Inflammatory macrophage treated with lipopolysaccharide for 4 hours (primary cell): ENCODE results near the gene SLC2A8.

Experiments used
- DNase-seq: peaks from one replicate; pipeline ENCODE4 v3.0.0-alpha.2; 2020

SLC2A8 gene

DNA sequence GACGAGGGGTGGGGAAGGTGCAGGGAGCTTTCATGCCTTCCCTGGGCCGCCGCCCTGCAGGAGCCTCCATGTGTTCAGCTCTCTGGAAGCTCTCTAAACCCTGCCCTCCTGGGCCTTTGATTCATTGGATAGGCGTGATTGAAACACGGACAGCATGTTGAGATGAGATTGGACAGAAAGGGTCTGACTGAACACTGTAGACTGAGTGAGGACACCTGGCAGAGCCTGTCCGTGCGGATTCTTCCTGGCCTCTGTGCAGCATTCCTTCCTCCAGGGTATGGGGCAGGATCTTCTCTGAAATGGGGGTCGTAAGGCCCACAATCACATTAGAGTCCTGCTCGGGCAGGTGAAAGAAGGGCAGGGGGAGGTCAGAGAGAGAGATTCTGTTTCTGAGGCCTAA lies 41.4 kb downstream of the SLC2A8 start:
- DNase-seq, result no peak

DNA sequence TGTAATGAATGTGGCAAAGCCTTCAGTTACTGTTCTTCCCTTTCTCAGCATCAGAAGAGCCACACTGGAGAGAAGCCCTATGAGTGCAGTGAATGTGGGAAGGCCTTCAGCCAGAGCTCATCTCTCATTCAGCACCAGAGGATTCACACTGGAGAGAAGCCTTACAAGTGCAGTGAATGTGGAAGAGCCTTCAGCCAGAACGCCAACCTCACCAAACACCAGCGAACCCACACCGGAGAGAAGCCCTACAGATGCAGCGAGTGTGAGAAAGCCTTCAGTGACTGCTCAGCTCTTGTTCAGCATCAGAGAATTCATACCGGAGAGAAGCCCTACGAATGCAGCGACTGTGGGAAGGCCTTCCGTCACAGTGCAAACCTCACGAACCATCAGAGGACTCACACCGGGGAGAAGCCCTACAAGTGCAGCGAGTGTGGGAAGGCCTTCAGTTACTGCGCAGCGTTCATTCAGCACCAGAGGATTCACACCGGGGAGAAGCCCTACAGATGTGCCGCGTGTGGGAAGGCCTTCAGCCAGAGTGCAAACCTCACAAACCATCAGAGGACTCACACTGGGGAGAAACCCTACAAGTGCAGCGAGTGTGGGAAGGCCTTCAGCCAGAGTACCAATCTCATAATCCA lies 47.4 kb downstream of the SLC2A8 start:
- DNase-seq, result no peak

DNA sequence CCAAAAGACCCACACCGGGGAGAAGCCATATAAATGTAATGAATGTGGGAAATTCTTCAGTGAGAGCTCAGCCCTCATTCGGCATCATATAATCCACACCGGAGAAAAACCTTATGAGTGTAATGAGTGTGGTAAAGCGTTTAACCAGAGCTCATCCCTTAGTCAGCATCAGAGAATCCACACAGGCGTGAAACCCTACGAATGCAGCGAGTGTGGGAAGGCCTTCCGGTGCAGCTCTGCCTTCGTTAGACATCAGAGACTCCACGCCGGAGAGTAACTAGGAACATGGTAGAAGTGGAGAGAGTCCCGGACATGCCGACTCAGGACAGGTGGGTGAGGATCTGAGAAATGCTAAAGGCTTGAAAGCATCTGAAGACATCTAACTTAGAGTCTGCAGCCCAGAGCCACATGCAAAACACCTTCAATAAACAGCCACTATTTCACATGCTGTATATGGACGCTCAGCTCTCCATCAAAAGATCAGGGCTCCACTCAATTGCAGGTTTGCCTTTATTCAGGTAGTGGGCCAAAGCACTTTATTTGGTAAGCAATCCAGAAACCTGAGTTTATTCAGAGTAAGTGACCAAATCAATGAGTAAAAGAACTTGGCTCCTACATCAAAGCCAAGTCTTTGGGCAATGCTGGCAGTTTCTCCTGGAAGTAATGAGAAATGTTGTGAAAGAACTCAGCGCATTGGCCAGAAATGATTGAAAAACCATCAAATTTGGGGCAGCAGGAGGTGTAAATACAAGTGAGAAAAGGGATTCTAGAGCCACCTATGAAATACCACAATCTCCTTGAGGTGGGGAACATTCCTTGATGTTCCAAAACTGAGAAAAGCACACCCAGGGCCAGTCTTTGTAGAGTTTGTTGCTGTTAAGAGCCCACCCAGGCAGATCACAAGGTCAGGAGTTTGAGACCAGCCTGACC lies 48.2 kb downstream of the SLC2A8 start:
- DNase-seq, result no peak

DNA sequence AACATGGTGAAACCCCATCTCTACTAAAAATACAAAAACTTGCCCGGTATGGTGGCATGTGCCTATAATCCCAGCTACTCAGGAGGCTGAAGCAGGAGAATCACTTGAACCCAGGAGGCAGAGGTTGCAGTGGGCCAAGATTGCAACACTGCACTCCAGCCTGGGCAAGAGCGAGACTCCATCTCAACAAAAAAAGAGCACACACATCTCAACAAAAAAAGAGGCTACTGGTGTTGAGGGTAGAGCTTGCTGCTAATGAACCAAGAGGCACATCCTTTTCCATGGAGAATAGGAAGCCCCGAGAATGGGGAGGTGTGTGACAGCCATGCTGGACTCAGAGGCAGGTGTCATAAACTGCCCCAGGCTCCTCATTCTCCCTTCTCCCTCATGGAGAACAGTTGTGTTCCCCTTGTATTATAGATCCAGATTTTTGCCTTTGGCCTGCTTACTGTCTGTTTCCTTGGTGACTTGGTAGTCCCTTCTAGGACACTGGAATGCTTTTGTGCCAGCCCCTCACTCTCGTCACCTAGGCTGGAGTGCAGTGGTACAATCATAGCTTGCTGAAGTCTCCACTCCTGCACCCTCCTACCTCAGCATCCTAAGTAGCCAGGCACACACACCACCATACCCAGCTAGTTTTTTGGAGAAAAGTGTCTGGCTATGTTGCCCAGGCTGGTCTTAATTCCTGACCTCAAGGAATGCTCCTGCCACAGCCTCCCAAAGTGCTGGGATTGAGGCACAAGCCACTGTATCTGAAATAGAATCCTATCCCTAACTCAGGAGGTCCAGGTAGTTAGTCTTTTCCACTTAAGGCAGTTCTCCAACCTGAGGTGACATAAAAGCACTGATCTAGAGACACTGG lies 49.1 kb downstream of the SLC2A8 start:
- no peak for DNase-seq

DNA sequence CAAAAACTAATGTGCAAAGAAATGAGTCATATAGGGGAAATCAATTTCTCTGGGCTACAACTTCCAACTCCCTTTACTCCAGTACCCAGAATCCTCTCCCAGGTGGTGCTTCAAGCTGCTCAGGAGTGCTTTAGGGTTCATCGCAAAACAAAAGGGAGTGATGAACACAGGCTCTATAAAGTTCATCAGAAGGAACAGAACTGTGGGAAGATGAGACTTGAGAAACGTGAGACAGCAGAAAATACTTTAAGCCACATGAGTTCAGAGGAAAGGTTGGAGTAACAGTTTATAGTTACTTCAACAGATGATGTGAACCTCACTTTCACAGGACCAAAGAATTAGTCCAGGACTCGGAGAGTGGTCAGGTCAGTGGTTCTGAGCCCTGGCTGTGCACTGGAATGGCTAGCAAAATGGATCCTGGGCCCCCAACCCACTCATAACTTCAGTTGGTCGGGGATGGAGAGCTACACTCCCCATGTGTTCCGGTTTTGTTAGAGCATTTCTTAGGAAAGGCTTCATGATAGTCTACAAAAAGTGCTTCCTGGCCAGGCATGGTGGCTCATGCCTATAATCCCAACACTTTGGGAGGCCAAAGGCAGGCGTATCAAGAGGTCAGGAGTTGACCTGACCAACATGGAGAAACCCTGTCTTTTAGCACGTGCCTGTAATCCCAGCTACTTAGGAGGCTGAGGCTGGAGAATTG lies 49.9 kb downstream of the SLC2A8 start:
- DNase-seq, result no peak

DNA sequence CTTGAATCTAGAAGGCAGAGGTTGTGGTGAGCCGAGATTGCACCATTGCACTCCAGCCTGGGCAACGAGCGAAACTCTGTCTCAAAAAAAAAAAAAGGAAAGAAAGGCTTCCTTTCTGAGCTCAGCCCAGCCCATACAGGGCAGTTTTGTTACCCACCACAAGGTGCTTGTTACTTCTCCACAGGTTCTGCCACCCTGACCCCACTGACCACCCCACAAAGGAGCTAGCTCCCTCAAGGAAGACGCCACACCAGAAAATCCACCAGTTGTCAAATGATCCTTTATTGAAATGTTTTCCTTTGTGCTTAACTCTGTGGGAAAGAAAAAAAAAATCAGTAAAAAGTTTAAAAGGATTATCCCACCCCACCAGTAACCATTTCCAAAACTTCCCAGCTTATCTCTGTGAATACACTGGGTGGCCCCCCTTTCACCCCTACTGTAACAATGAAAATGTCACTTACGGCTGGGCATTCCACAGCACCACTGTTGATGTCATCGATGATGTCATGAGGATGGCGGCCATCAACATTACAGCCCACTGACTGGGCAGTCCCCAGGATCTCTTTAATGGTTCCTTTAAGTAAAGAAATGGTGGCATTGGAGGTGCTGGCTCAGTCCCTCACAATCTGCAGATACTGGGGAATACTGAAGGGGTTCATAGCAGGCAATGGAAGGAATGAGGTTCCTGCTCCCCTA lies 50.6 kb downstream of the SLC2A8 start:
- peak; percentile 27 for DNase-seq

DNA sequence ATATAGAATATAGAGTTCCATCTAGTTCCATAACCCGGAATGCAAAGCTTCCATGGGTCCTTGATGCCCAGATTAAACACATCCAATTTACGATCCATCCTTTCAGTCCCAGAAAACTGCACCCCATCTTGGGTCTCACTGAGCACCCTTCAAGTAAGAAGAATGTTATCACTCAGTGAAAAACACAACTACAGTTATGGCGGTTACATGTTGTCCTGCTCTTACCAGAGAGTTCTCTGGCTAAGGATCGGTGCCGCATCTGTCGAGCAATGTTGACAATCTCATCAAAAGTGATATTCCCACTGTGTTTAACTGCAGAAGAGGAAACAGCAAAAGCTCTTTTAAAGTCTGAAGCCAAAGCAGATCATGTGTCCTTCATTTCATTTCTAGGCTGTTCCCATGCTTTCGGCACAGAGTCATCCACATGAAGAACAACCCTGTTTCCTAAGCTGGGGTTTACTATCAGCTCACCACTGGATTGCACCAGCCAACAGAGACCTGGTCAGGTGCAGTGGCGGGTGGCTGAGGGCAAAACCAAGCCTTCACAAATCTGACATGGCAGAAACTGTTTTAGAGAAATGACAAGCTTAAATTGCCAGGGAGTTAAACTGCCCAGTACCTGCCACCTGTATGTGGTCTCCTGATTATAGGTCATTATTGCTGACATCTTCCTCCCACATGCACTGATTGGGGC lies 51.3 kb downstream of the SLC2A8 start:
- DNase-seq, result no peak

DNA sequence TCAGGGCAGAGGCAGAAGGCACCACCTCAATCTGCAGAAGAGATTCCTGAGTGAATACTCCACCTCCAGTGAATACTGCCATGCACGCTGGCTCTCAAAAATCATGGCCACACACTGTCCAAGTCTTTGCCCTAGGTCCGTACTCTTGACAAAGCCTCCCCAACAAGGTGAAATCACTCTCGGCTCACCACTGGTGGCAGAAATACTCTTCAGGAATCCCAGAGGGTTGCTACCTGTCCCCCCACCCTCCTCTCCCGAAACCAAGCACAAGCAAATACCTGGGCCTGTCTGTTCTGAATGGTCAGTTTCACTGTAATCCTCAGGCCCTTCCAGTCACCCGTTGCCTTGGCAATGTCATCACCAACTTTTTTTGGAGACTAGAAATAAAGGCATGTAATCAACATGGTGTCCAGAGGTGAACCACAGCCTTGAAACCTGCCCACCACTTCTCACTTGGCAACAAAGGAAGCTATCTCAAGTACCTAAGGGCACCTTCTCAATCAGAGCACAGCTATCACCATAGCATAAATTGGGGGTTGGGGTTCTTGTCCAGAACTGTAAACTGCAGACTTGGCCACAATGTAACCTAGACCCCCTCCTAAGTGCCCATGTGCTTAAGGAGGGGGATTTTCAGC lies 52.5 kb downstream of the SLC2A8 start:
- DNase-seq, result no peak

DNA sequence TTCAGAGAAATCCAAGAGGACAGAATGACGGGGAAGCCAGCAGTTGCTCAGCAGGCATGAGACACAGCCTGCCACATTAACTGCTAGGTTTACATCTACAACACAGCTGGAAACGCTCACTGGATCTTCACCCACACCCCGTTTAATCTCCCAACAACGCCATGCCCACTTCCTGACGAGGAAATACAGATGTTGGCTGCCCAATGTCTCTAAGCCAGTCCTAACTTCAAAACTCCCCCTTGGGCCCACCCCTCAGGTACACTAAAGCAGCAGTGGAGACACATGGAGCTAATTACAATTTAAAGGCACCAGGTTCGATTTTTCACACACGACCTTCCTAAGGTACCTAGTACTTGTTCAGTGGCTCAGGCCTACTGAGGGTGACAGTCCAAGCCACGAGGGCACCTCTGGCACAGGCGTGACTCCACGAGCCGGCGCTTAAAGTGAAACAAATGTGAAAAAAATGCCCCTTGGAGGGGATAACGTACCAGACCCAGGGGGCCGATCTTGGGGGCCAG lies 53.3 kb downstream of the SLC2A8 start:
- peak; percentile 27 for DNase-seq

DNA sequence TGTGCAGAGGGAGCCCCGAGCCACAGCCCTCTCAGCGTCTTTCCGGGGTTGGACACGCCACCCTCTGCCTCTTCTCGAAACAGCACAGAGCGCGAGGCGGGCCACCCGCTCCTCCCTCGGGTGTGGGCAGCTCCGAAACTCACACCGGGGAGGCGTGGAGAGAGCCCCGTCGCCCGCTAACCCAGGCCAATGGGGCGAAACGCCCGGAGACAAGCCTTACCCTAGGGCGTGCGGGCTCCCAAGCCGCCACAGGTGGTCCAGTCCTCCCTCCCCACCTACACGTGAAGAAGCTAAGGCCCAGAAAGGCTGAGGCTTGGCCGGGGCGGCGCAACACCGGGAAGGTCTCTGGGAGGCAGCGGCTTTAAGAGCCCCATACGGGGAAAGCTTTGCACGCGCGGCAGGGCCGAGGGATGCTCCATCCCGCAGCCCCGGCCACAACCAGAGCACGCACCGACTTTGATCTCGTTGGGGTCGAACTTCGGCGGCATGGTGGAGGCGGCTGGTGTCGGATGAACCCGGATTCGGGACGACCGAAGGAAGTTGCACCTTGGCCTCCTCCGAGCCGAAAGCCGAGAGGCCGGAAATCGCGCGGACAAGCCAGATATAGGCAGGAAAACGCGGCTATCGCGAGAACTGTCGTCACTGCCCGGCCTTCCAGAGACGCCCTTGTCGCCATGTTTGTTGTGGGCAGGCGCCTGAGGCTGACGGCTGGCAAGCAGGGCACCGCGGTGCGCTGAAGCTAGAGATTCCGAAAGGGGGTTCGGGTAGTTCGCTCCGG lies 54.0 kb downstream of the SLC2A8 start, which contains the start of the genes LRSAM1 and RPL12:
Gene LRSAM1 (plus strand): TSS at position 681 of the 778 bp plus-strand sequence. CDS start 3,018 bp downstream, outside the sequence.
Gene RPL12 (minus strand): TSS at position 577 of the 778 bp plus-strand sequence. CDS start 89 bp downstream, at position 488.
- peak; percentile 94 for DNase-seq

DNA sequence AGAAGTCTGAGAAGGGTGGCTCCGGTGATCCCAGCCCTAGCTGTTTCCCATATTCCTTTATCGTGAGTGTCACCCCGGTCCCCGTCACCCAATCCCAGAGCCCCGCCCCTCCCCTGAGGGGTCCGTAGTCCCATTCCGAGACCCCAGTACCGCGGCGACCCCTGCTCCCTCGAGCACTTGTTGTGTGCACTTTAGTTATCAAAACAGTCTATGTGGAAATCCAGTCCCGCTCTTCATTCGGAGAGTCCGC lies 54.6 kb downstream of the SLC2A8 start:
- DNase-seq, result no peak

DNA sequence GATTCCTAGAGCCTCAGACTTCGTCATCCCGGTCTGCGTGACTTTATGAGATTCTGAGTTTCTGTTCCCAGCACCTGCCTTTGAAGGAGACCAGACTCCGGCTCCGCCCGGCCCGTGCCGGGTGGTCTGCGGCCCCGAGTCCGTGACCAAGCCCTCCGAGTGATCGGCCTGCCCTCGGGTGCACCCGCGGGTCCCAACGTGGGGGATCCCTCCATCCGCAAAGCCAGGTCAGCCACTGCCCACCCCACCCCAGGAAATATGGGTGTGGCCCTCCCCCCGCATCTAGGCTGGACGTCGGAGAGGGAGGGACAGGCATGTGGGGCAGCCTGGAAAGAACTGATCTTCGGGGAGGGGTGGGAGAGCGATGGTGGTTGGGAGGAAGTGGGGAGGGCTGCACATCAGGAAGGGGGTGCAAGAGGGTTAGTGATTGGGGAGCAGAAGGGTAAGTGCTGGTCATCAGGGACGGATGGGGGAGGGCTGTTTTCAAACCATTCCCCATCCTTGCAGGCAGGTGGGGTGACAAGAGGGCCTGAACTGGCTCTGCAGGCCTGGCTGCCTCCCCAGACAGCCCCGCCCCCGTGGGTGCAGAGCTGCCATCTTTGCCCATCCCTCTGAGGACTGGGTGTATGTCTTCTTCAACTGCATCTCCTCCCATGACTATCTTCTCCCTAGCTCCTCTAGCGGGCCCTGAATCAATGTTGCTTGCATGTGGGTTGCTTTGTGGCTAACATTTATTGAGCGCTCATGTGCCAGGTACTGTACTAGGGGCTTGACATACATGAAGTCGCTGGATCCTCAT lies 55.1 kb downstream of the SLC2A8 start:
- DNase-seq, result peak; percentile 60

DNA sequence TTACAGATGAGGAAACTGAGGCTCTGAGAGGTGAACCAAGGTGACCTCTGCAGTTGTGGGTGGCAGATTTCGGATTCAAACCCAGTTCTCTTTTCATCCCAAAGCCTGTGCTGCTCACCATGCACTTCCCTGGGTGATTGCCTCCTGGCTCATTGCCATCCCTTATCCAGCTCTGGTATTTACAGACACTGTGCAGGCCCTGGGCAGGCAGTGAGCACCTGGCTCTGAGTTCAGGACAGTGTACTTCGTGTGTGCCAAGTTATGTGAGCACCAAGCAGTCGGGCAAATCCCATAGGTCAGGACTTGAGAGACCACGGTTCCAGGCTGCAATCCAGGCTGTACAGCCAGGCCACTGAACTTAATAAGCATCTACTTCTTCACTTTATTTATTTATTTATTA lies 55.7 kb downstream of the SLC2A8 start:
- DNase-seq, result no peak

DNA sequence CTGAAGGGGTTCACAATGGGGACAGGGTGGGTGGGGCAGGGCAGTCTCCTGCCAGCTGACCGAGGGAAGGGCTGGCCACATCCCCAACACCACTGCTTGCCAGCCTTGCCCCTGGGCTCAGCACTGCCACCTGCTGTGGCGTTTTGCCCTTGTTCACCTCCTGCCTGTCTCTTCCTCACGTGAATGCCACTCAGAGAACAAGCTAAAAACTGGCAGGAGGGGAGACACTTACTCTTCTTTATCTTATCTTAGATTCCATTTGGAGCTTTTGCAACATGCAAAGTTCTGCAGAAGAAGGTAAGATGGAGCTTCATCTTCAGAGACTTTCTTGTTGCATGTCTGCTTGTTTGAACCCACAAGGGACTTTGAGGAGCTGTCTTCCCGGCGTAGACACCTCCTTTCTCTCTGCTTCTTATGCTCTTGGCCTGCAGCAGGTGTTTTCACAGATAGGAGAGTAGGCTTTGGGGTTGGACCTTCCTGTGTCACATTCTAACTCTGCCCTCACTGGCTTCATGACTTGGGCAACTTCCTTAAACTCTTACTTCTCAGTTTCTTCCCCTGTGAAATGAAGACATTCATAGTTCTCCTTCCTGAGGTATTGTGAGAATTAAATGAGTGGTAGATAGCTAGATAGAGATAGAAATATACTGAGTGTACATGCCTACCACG lies 58.5 kb downstream of the SLC2A8 start:
- DNase-seq, result peak; percentile 81

DNA sequence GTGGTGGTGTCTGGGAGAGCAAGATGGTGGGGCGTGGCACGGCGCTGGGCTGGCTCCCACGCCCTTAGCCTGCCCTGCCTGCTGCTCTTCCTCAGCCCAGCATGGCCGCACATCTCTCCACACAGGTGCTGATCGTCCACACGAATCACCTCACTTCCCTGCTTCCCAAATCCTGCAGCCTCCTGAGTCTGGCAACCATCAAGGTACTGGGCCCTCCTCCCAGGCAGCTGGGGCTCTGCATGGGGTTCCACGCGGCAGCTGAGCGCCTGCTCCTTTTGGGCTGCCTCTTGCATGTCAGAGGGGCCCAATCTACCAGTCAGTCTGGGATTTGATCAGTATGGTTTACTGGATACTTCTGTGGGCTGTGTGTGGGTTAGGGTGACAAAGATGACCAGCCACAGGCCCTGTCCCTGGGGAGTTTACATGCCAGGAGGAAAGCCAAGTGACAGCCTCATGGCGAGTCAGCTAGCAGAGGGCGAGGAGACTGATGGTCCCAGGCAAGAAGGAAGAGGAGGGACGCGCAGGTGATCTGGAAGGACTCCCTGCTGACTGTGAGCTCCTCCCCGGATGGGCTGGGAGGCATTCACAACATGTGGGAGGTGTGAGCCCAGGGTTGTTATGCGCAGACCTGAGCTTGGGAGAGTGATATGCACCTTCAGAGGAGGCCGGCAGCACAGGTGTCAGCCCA lies 60.4 kb downstream of the SLC2A8 start:
- no peak for DNase-seq
